Measurements from ENCODE around the gene SVIL.

DNA sequence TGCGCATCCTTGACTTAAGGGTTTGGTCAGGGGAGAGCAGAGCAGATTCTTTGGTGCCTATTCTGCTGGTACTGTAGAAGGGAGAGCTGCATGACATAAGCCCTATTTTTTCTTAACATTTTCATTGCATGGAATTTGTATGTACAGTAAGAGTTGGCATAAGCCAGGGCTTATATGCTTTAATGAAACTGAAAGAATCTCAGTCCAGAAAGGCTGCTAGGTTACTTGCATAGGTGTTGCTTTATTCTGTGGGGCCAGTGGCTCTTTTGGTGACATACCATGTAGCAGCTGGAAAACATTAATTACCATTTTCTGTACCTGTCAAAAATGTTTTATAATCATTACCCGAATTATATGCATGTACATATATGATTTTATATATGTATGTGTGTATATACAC is 193.8 kb downstream of the SVIL start:
- TF ChIP-seq EP300 (IDR thresholded peaks at IDR 0.05) (no peak), POLR2A (IDR thresholded peaks at IDR 0.05) (no peak)
- TF ChIP-seq, protein P1, sequence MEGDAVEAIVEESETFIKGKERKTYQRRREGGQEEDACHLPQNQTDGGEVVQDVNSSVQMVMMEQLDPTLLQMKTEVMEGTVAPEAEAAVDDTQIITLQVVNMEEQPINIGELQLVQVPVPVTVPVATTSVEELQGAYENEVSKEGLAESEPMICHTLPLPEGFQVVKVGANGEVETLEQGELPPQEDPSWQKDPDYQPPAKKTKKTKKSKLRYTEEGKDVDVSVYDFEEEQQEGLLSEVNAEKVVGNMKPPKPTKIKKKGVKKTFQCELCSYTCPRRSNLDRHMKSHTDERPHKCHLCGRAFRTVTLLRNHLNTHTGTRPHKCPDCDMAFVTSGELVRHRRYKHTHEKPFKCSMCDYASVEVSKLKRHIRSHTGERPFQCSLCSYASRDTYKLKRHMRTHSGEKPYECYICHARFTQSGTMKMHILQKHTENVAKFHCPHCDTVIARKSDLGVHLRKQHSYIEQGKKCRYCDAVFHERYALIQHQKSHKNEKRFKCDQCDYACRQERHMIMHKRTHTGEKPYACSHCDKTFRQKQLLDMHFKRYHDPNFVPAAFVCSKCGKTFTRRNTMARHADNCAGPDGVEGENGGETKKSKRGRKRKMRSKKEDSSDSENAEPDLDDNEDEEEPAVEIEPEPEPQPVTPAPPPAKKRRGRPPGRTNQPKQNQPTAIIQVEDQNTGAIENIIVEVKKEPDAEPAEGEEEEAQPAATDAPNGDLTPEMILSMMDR (IDR thresholded peaks at IDR 0.05) = no peak
